ENCODE data around the gene RBM48.
A peak's percentile ranks its signal among the peaks of the same experiment; 100 is the strongest.

RBM48 gene

DNA sequence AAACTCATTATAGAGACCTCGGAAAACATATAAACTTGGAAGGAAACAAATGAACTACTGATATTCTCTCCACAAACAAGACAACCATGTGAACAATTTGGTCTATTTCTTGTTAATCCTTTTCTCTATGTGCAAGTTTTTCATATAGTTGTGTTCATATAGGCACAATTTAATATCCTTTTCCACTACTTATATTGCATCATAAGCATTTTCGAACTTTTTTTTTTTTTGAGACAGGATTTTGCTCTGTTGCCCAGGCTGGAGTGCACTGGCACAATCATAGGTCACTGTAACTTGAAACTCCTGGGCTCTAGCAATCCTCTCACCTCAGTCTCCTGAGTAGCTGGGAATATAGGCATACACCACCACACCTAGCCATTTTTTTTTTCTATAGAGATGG lies 5.5 kb upstream of the RBM48 start (continued):
- TF ChIP-seq ZNF157 (tag by site-specific recombination; IDR thresholded peaks at IDR 0.05) (no peak), ZFP37 (tag by site-specific recombination; IDR thresholded peaks at IDR 0.05) (no peak), ZNF335 (tag by site-specific recombination; conservative IDR thresholded peaks at IDR 0.05) (no peak), WT1 (tag by site-specific recombination; IDR thresholded peaks at IDR 0.05) (no peak), ZNF768 (tag by site-specific recombination; IDR thresholded peaks at IDR 0.05) (no peak)

- TF ChIP-seq ZNF610 (tag by site-specific recombination; IDR thresholded peaks at IDR 0.05; ENCODE audit: borderline replicate concordance) (no peak), YY1 (tag by site-specific recombination; IDR thresholded peaks at IDR 0.05) (0 out of 2 replicates have a peak, but pooled peaks have one; percentile 20), KLF1 (tag by site-specific recombination; IDR thresholded peaks at IDR 0.05) (no peak), ZNF626 (tag by site-specific recombination; IDR thresholded peaks at IDR 0.05) (no peak), ZNF660 (tag by site-specific recombination; IDR thresholded peaks at IDR 0.05) (0 out of 2 replicates have a peak, but pooled peaks have one; percentile 24), ZNF600 (tag by site-specific recombination; IDR thresholded peaks at IDR 0.05) (peak; percentile 83), ZNF629 (tag by site-specific recombination; IDR thresholded peaks at IDR 0.05) (no peak), ZNF280D (tag by site-specific recombination; IDR thresholded peaks at IDR 0.05) (no peak)
- TF ChIP-seq, protein P1, sequence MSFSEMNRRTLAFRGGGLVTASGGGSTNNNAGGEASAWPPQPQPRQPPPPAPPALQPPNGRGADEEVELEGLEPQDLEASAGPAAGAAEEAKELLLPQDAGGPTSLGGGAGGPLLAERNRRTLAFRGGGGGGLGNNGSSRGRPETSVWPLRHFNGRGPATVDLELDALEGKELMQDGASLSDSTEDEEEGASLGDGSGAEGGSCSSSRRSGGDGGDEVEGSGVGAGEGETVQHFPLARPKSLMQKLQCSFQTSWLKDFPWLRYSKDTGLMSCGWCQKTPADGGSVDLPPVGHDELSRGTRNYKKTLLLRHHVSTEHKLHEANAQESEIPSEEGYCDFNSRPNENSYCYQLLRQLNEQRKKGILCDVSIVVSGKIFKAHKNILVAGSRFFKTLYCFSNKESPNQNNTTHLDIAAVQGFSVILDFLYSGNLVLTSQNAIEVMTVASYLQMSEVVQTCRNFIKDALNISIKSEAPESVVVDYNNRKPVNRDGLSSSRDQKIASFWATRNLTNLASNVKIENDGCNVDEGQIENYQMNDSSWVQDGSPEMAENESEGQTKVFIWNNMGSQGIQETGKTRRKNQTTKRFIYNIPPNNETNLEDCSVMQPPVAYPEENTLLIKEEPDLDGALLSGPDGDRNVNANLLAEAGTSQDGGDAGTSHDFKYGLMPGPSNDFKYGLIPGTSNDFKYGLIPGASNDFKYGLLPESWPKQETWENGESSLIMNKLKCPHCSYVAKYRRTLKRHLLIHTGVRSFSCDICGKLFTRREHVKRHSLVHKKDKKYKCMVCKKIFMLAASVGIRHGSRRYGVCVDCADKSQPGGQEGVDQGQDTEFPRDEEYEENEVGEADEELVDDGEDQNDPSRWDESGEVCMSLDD (tag by site-specific recombination; IDR thresholded peaks at IDR 0.05), result no peak
- TF ChIP-seq, protein P2, sequence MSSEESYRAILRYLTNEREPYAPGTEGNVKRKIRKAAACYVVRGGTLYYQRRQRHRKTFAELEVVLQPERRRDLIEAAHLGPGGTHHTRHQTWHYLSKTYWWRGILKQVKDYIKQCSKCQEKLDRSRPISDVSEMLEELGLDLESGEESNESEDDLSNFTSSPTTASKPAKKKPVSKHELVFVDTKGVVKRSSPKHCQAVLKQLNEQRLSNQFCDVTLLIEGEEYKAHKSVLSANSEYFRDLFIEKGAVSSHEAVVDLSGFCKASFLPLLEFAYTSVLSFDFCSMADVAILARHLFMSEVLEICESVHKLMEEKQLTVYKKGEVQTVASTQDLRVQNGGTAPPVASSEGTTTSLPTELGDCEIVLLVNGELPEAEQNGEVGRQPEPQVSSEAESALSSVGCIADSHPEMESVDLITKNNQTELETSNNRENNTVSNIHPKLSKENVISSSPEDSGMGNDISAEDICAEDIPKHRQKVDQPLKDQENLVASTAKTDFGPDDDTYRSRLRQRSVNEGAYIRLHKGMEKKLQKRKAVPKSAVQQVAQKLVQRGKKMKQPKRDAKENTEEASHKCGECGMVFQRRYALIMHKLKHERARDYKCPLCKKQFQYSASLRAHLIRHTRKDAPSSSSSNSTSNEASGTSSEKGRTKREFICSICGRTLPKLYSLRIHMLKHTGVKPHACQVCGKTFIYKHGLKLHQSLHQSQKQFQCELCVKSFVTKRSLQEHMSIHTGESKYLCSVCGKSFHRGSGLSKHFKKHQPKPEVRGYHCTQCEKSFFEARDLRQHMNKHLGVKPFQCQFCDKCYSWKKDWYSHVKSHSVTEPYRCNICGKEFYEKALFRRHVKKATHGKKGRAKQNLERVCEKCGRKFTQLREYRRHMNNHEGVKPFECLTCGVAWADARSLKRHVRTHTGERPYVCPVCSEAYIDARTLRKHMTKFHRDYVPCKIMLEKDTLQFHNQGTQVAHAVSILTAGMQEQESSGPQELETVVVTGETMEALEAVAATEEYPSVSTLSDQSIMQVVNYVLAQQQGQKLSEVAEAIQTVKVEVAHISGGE (tag by site-specific recombination; conservative IDR thresholded peaks at IDR 0.05; ENCODE audit: low read depth), result 0 out of 2 replicates have a peak, but pooled peaks have one; percentile 24
- TF ChIP-seq, protein P3, sequence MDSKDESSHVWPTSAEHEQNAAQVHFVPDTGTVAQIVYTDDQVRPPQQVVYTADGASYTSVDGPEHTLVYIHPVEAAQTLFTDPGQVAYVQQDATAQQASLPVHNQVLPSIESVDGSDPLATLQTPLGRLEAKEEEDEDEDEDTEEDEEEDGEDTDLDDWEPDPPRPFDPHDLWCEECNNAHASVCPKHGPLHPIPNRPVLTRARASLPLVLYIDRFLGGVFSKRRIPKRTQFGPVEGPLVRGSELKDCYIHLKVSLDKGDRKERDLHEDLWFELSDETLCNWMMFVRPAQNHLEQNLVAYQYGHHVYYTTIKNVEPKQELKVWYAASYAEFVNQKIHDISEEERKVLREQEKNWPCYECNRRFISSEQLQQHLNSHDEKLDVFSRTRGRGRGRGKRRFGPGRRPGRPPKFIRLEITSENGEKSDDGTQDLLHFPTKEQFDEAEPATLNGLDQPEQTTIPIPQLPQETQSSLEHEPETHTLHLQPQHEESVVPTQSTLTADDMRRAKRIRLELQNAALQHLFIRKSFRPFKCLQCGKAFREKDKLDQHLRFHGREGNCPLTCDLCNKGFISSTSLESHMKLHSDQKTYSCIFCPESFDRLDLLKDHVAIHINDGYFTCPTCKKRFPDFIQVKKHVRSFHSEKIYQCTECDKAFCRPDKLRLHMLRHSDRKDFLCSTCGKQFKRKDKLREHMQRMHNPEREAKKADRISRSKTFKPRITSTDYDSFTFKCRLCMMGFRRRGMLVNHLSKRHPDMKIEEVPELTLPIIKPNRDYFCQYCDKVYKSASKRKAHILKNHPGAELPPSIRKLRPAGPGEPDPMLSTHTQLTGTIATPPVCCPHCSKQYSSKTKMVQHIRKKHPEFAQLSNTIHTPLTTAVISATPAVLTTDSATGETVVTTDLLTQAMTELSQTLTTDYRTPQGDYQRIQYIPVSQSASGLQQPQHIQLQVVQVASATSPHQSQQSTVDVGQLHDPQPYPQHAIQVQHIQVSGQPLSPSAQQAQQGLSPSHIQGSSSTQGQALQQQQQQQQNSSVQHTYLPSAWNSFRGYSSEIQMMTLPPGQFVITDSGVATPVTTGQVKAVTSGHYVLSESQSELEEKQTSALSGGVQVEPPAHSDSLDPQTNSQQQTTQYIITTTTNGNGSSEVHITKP (tag by site-specific recombination; IDR thresholded peaks at IDR 0.05), result peak; percentile 58
- Histone ChIP-seq H3K27ac (ENCODE audit: extremely low read depth, low read depth, low read length) (peak overlapping the region; percentile 82), H3K4me3 (ENCODE audit: low read depth, low read length) (peak overlapping the region; percentile 72), H3K36me3 (ENCODE audit: control insufficient read depth in 2 of 2, insufficient read depth in 1 of 2, low read length in 2 of 2) (peaks cover 16 to 20% of the 10 kb centered on the region in 2 experiments), H3K9me3 (ENCODE audit: control insufficient read depth, insufficient read depth, low read depth, low read length) (no peaks in the 10 kb centered on the region), H3K4me1 (ENCODE audit: control insufficient read depth, insufficient read depth, low read length) (peaks cover 7% of the 10 kb centered on the region; the same call in 1 of the 2 replicates)
- POLR2A ChIA-PET, result interaction anchor here (1.2 to 2.0 kb wide), 5 partner anchors 9 to 79 kb away, joined by 3 to 18 read pairs (median 11); partner anchors contain the start of gene FAM133B
- CTCF ChIA-PET, result interaction anchor here (1.1 to 1.2 kb wide), 2 partner anchors 303 to 588 kb away, joined by 3 read pairs; no protein-coding TSS in a partner anchor
Observed at GRCh38 chr7:92527300-92528187, 1.1 kb upstream of the RBM48 start.
